Anterior cingulate cortex (tissue), 58 donors: ENCODE measurements around the gene ITPR2.

Experiments used
- DNase-seq, 58 donors: peaks; one replicate each; lab custom pipeline; 2025; lab: John Stamatoyannopoulos, UW

The ITPR2 gene

GRCh38 chr12:26715232-26715631 is 117.8 kb downstream of the ITPR2 start:
- no peak for DNase-seq

- DNase-seq = no peak
Measured at GRCh38 chr12:26713885-26714383, 119.1 kb downstream of the ITPR2 start.

GRCh38 chr12:26712892-26713291 is 120.1 kb downstream of the ITPR2 start:
- DNase-seq = no peak

- no peak for DNase-seq
Measured at GRCh38 chr12:26711569-26711968, 121.4 kb downstream of the ITPR2 start.

- DNase-seq = no peak
Measured at GRCh38 chr12:26711072-26711471, 121.9 kb downstream of the ITPR2 start.

- no peak for DNase-seq
Measured at GRCh38 chr12:26705851-26706250, 127.1 kb downstream of the ITPR2 start.

- DNase-seq = peak in 2 of 58 donors; percentile 3 to 26
Measured at GRCh38 chr12:26704684-26705460, 128.1 kb downstream of the ITPR2 start.

GRCh38 chr12:26704214-26704613 is 128.8 kb downstream of the ITPR2 start:
- no peak for DNase-seq

- DNase-seq = no peak
Measured at GRCh38 chr12:26702741-26703140, 130.3 kb downstream of the ITPR2 start.

- peak in 2 of 58 donors; percentile 5 to 40 for DNase-seq
Measured at GRCh38 chr12:26701604-26702215, 131.3 kb downstream of the ITPR2 start.

GRCh38 chr12:26700430-26700829 is 132.6 kb downstream of the ITPR2 start:
- no peak for DNase-seq

GRCh38 chr12:26699237-26699636 is 133.8 kb downstream of the ITPR2 start:
- no peak for DNase-seq

GRCh38 chr12:26698186-26698585 is 134.8 kb downstream of the ITPR2 start:
- no peak for DNase-seq

- no peak for DNase-seq
Measured at GRCh38 chr12:26697217-26697616, 135.8 kb downstream of the ITPR2 start.

GRCh38 chr12:26696613-26697092 is 136.3 kb downstream of the ITPR2 start:
- no peak for DNase-seq

GRCh38 chr12:26696048-26696612 is 136.9 kb downstream of the ITPR2 start:
- no peak for DNase-seq

- DNase-seq = no peak
Measured at GRCh38 chr12:26694402-26694801, 138.6 kb downstream of the ITPR2 start.

GRCh38 chr12:26692407-26692806 is 140.6 kb downstream of the ITPR2 start:
- no peak for DNase-seq

GRCh38 chr12:26691234-26691970 is 141.6 kb downstream of the ITPR2 start:
- peak in 18 of 58 donors; percentile 2 to 62 (median 6) for DNase-seq

- no peak for DNase-seq
Measured at GRCh38 chr12:26690601-26691000, 142.4 kb downstream of the ITPR2 start.
